SU-DHL-6 (cell line): ENCODE data around the gene CA12.

Source experiments
- H2AFZ ChIP-seq: fragments of 200-600 bp; sonication (generic); 2 replicates; pipeline ENCODE4 v1.6.1; 2014; ENCODE audit warnings: low read depth, mild to moderate bottlenecking, moderate library complexity, mixed read lengths, antibody characterized with exemption, low read length; ENCODE audit not compliant: severe bottlenecking
- H3F3A ChIP-seq: fragments of 200-600 bp; shearing (Covaris generic); 2 replicates; pipeline ENCODE4 v1.6.0; 2016; ENCODE audit warnings: antibody characterized with exemption, mild to moderate bottlenecking; ENCODE audit not compliant: insufficient read depth
- H3K27ac ChIP-seq: fragments of 200-600 bp; sonication (generic); 2 replicates; pipeline ENCODE4 v1.5.1; 2016; ENCODE audit warnings: low read depth, mild to moderate bottlenecking, low read length, moderate library complexity, mixed read lengths
- H3K27me3 ChIP-seq: fragments of 200-600 bp; sonication (generic), shearing (Covaris generic); 2 replicates; pipeline ENCODE4 v1.6.0; 2014; ENCODE audit warnings: mild to moderate bottlenecking, low read length
- H3K36me3 ChIP-seq: fragments of 200-600 bp; sonication (generic); 2 replicates; pipeline ENCODE4 v1.6.1; 2014; ENCODE audit warnings: mild to moderate bottlenecking, low read length, mixed read lengths
- H3K4me2 ChIP-seq: fragments of 300-600, 200-600 bp; shearing (Covaris generic), sonication (generic); 2 replicates; pipeline ENCODE4 v1.6.0; 2014; ENCODE audit warnings: low read length, low read depth, mild to moderate bottlenecking; ENCODE audit not compliant: poor library complexity, severe bottlenecking
- H3K4me3 ChIP-seq: fragments of 200-600 bp; sonication (generic); 2 replicates; pipeline ENCODE4 v1.5.1; 2014; ENCODE audit warnings: antibody characterized with exemption, low read length, mild to moderate bottlenecking, mixed read lengths; ENCODE audit not compliant: insufficient read depth, poor library complexity, severe bottlenecking
- H3K79me2 ChIP-seq: fragments of 200-600 bp; sonication (generic); 2 replicates; pipeline ENCODE4 v1.6.1; 2014; ENCODE audit warnings: mild to moderate bottlenecking, low read length, moderate library complexity; ENCODE audit not compliant: insufficient read depth
- H3K9ac ChIP-seq: fragments of 200-600 bp; sonication (generic); 2 replicates; pipeline ENCODE4 v1.7.0; 2014; ENCODE audit warnings: mild to moderate bottlenecking, low read length
- H3K9me2 ChIP-seq: fragments of 200-600 bp; sonication (generic); replicated peaks from 2 replicates; pipeline ENCODE4 v1.6.1; 2014; ENCODE audit warnings: low read length; ENCODE audit not compliant: insufficient read depth
- H3K9me3 ChIP-seq: fragments of 200-600 bp; sonication (generic); 2 replicates; pipeline ENCODE4 v1.6.1; 2014; ENCODE audit warnings: low read length, mixed read lengths; ENCODE audit not compliant: insufficient read depth
- H4K20me1 ChIP-seq: fragments of 200-600 bp; sonication (generic); 2 replicates; pipeline ENCODE4 v1.6.1; 2014; ENCODE audit warnings: low read depth, mild to moderate bottlenecking, antibody characterized with exemption, low read length, moderate library complexity, mixed read lengths
- CTCF ChIP-seq: fragments of 200-600 bp; sonication (generic); IDR thresholded peaks from one replicate; pipeline ENCODE4 v1.5.1; 2017; ENCODE audit warnings: antibody characterized with exemption, mild to moderate bottlenecking, low read length, moderate library complexity; ENCODE audit not compliant: insufficient read depth, poor library complexity, severe bottlenecking
- EZH2phosphoT487 ChIP-seq: fragments of 200-600 bp; sonication (generic), shearing (Covaris generic); conservative IDR thresholded peaks from 2 replicates; pipeline ENCODE4 v1.6.1; 2018; ENCODE audit warnings: mild to moderate bottlenecking, antibody characterized with exemption, low read length, moderate library complexity, mixed read lengths

The CA12 gene

DNA sequence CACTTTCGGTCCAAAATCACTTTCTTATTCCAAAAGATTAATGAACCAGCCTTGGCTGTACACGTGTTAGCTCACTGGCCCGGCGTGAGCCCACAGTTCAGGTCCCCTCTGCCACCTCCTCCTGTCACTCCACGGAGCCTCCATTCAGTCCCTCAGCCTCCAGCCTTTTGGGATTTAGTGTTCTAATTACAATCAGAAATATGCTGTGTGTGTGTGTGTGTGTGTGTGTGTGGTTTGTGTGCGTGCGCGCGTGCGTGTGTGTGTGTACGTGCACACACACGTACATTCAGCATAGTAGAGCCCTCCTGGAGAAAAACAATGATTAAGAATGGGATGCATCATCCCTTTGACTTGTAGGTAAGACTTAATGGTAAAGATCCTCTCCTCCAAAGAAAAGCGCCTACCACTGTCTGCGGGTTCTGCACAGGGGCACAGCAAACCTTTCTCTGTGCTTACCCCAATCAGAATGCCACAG, 801 bp downstream of the CA12 start:
- Histone ChIP-seq H3K4me2 (no peak overlapping the region), H3K4me3 (no peak overlapping the region), H2AFZ (no peak overlapping the region), H3K27me3 (no peaks in the 10 kb centered on the region), H3K9ac (no peak overlapping the region), H4K20me1 (no peaks in the 10 kb centered on the region), H3K9me3 (no peaks in the 10 kb centered on the region), H3F3A (no peaks in the 10 kb centered on the region), H3K36me3 (no peaks in the 10 kb centered on the region), H3K79me2 (no peaks in the 10 kb centered on the region), H3K27ac (no peak overlapping the region), H3K9me2 (no peaks in the 10 kb centered on the region)
- no peak for TF ChIP-seq EZH2phosphoT487
- TF ChIP-seq CTCF: no peak

DNA sequence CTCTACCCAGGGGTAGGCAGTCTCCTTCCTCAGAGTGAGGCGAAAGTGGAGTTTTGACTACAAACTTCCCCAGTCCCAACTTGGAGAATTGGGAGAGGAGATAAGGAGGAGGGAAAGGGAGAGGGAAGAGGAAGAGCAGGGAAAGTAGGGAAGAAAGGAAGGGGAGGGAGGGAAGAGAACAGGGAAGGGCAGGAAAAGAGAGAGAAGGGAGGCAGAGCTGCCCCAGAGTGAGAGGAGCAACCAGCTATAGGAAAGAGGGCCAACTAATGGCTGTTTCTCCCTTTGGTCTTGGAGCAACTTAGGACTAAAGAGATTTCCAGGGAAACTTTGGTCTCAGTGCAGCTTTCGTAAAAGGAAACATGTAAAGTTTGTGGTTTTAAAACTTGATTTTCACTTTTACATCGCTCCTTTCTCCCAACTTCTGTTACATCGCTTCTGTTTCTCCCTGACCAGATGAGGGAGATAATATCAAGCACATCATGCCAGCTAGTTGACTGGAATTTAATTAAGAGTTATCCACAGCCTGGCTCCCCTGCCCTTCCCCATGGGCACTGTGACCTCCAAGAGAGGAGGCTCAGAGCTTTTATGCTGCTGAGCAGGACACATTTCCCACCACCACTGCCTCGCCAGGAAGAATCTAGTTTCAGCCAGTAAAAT, 1.4 kb downstream of the CA12 start:
- Histone ChIP-seq H2AFZ (no peak overlapping the region), H3F3A (no peaks in the 10 kb centered on the region), H3K4me3 (no peak overlapping the region), H3K27me3 (no peaks in the 10 kb centered on the region), H3K9me2 (no peaks in the 10 kb centered on the region), H3K79me2 (no peaks in the 10 kb centered on the region), H3K4me2 (no peak overlapping the region), H3K9ac (no peak overlapping the region), H3K36me3 (no peaks in the 10 kb centered on the region), H3K9me3 (no peaks in the 10 kb centered on the region), H4K20me1 (no peaks in the 10 kb centered on the region), H3K27ac (no peak overlapping the region)
- no peak for TF ChIP-seq CTCF
- no peak for TF ChIP-seq EZH2phosphoT487

DNA sequence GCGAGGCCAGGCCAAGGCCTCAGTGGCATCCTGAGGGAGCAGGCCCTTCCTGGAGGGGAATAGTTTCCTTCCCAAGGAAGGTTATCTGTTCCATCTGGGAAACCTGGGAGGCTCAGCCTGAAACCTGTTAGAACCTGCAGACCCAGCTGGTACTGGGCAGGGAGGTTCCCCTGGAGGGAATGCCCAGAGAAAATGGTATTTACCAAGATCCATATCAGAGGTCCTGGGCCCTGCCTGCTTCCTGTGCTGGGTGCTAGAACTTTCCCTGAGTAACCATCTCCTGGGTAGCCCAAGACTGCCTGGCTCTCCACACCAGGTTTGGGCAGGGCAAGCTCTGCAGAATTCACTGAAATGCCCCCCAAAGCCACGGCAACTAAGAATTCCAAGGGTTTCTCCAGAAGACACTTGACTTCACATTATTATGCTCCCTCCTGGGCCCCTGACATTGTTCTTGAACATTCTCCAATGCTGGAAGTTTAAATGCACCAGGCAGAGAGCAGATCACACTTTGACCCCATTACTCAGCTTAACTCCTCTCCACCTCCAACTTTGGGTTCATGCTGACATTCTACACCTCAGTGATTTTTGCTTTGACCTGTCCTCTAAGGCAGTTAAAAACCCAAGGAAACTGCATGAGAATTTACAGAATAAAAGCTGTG, 2.0 kb downstream of the CA12 start:
- Histone ChIP-seq H3K9me3 (no peaks in the 10 kb centered on the region), H3K9ac (no peak overlapping the region), H3K36me3 (no peaks in the 10 kb centered on the region), H4K20me1 (no peaks in the 10 kb centered on the region), H2AFZ (no peak overlapping the region), H3F3A (no peaks in the 10 kb centered on the region), H3K4me2 (no peak overlapping the region), H3K9me2 (no peaks in the 10 kb centered on the region), H3K27ac (no peak overlapping the region), H3K79me2 (no peaks in the 10 kb centered on the region), H3K4me3 (no peak overlapping the region), H3K27me3 (no peaks in the 10 kb centered on the region)
- TF ChIP-seq CTCF (no peak), EZH2phosphoT487 (no peak)
